ENCODE results near the gene CAVIN3. TPM values are rescaled to one million over a fixed set of nuclear protein-coding genes. Genes with fewer than 3 reads are reported as not detected.

CAVIN3 gene
- total and polyA plus RNA-seq, 2 of the 8 experiments (the other 6 are each of a cell fraction or from before 2014, with no cell fraction given) = 17.7 to 26.4 TPM

DNA sequence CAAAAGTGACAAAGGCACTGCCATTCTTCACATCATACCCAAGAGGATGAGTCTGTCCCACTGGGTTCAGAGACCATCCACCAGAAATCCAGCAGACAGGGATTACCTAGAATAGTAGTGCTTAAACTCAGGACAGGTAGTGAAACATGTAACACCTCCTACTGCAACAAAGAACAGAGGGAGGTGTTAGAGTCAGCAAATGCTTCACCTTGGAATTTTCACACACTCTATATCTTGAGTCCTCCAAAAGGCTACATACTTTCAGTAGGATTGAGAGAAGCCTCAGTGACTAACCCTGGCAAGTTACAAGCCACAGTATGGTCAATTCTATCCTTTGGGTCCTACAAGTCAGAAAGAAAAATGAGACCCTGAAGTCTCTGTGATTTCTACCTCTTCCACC, 6.0 kb upstream of the CAVIN3 start:
- H3K9ac ChIP-seq (replicated peaks in 1 of 4; ENCODE audit: extremely low read depth in 1 of 4, low read depth in 3 of 4, low read length in 3 of 4) = no peak overlapping the region
- no peaks in the 10 kb centered on the region for H3K9me3 ChIP-seq (ENCODE audit: insufficient read depth in 2 of 2, low read depth in 1 of 2, low read length in 1 of 2)
- H3K56ac ChIP-seq (replicated peaks; ENCODE audit: insufficient read length, low read depth, low read length) = no peak overlapping the region
- H3K79me2 ChIP-seq (ENCODE audit: control insufficient read depth in 1 of 2, insufficient read depth in 2 of 2, low read length in 2 of 2) = no peaks in the 10 kb centered on the region
- H3K27ac ChIP-seq (ENCODE audit: low read depth, low read length) = no peak overlapping the region
- TF ChIP-seq E2F6 (IDR thresholded peaks at IDR 0.05) = no peak
- TF ChIP-seq SUZ12 (IDR thresholded peaks at IDR 0.05; ENCODE audit: low read length) = no peak
- TF ChIP-seq MAFK (IDR thresholded peaks at IDR 0.05; ENCODE audit: low read depth, low read length) = no peak
- TF ChIP-seq KDM1A (IDR thresholded peaks at IDR 0.05; ENCODE audit: borderline replicate concordance, low read length) = no peak
- TF ChIP-seq JUN (IDR thresholded peaks at IDR 0.05; ENCODE audit: low read depth, low read length) = no peak
- no peak for TF ChIP-seq TBP (IDR thresholded peaks at IDR 0.05; ENCODE audit: low read depth, low read length)
- H2BK12ac ChIP-seq (ENCODE audit: low read depth, low read length) = no peak overlapping the region
- no peak overlapping the region for H3K4me3 ChIP-seq (ENCODE audit: extremely low read depth in 1 of 4, insufficient read depth in 2 of 4, low read depth in 3 of 4, low read length in 4 of 4)
- H2BK5ac ChIP-seq (ENCODE audit: low read depth, low read length) = no peak overlapping the region
- no peak overlapping the region for H4K8ac ChIP-seq (ENCODE audit: extremely low read depth, insufficient read depth, low read length)
- peaks cover 6 to 34% (median 17%) of the 10 kb centered on the region in 4 experiments; a peak in 5 of 7 replicates for H3K4me1 ChIP-seq (replicated peaks in 1 of 4; ENCODE audit: control insufficient read depth in 3 of 4, insufficient read depth in 4 of 4, low read length in 3 of 4)
- H3K4me2 ChIP-seq (ENCODE audit: insufficient read depth in 1 of 2, low read depth in 2 of 2, low read length in 2 of 2) = peak overlapping the region in 1 of 2 experiments; percentile 6; a peak in 2 of 4 replicates
- no peak overlapping the region for H3K14ac ChIP-seq (ENCODE audit: insufficient read length)
- H3K4ac ChIP-seq (replicated peaks; ENCODE audit: insufficient read length, low read depth, low read length) = no peak overlapping the region
- no peak overlapping the region for H4K91ac ChIP-seq (replicated peaks; ENCODE audit: insufficient read length, low read length)
- DNase-seq (ENCODE audit: low read depth in 1 of 2, low spot score in 2 of 2) = no peak
- no peaks in the 10 kb centered on the region for H3K36me3 ChIP-seq (ENCODE audit: control insufficient read depth in 2 of 4, insufficient read depth in 4 of 4, low read length in 3 of 4)
- H3K23me2 ChIP-seq (ENCODE audit: low read depth, low read length) = no peaks in the 10 kb centered on the region
- H3K23ac ChIP-seq (ENCODE audit: insufficient read length) = no peak overlapping the region
- no peaks in the 10 kb centered on the region for H3K27me3 ChIP-seq (replicated peaks in 1 of 4; ENCODE audit: control insufficient read depth in 3 of 4, extremely low read depth in 1 of 4, insufficient read depth in 3 of 4, low read length in 3 of 4)
- no peak overlapping the region for H2BK120ac ChIP-seq (replicated peaks; ENCODE audit: low read depth, low read length)
- H3K18ac ChIP-seq (ENCODE audit: extremely low read depth, low read length) = no peak overlapping the region
- H4K5ac ChIP-seq (ENCODE audit: insufficient read length, low read depth, low read length) = no peak overlapping the region
- H3K79me1 ChIP-seq (ENCODE audit: low read depth, low read length) = no peaks in the 10 kb centered on the region
- no peak overlapping the region for H2AFZ ChIP-seq (ENCODE audit: low read length)
- H2BK20ac ChIP-seq (ENCODE audit: low read length) = 0 out of 2 replicates have a peak overlapping the region, but pooled peaks have one; percentile 17
- CTCF ChIA-PET (ENCODE audit: partially characterized antibody) = interaction anchor here (1.0 to 4.9 kb wide), 6 partner anchors 10 to 84 kb away, joined by 3 to 53 read pairs (median 4); no protein-coding TSS in a partner anchor
- H2AK5ac ChIP-seq (ENCODE audit: low read depth, low read length) = no peak overlapping the region
- FAIRE-seq = peak; percentile 48
- H2BK15ac ChIP-seq (ENCODE audit: low read length) = no peak overlapping the region
- POLR2A ChIA-PET (ENCODE audit: partially characterized antibody) = interaction anchor here (1.5 kb wide), 1 partner anchor 37 kb away, joined by 3 read pairs; no protein-coding TSS in a partner anchor
- no peaks in the 10 kb centered on the region for H4K20me1 ChIP-seq (replicated peaks in 1 of 2; ENCODE audit: control insufficient read depth in 1 of 2, insufficient read depth in 2 of 2, low read length in 2 of 2)

Measured in H1 (cell line).